Lower leg skin (tissue), 3 donors: Measurements from ENCODE around the gene KCTD15.

Experiments
- CTCF ChIP-seq, 3 donors: fragments of 450-650 bp; IDR thresholded peaks; one replicate each; pipeline ENCODE4 v1.5.1; 2016; ENCODE audit warnings: antibody characterized with exemption in 3 of 3, mild to moderate bottlenecking in 3 of 3, moderate library complexity in 2 of 3
- POLR2A ChIP-seq, 2 donors: fragments of 450-650 bp; IDR thresholded peaks; one replicate each; pipeline ENCODE4 v1.6.1; 2016 to 2017; ENCODE audit warnings: antibody characterized with exemption in 2 of 2, mild to moderate bottlenecking in 1 of 2, moderate library complexity in 1 of 2

DNA sequence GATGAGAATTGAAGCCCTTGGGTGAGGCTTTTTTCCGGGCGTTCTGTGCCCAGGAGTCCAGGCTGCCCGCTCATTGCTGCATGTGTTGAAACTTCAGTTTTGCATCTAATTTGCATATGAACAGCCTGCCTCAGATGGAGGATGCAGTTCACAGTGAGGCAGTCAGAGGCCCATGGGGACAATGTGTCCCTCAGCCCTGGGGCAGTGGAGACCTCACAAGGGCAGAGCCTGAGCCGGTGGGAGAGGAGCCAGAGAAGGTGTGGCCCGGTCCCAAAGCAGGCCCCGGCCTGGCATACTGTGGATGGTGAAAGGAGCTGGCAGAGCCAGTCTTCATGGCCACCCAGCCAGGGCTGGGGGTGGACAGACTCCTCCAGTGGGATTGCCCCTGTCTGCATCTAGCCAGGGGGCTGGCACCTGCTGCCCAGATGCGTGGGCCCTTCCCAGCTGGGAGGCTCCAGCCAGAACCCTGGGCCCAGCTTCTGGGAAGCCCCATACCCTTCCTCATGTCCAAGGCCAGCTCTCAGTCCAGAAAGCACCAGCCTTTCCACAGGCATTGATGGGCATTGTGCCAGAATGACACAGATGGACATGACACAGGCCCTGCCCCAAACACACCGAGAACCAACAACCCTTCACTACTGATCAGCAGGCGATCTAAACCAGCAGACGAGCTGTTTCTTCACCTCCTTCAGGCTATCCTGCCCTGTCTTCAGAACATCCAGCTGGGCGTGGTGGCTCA is 32.9 kb upstream of the KCTD15 start:
- no peak for TF ChIP-seq CTCF (IDR thresholded peaks at IDR 0.05)
- no peak for TF ChIP-seq POLR2A (IDR thresholded peaks at IDR 0.05)
